HAP-1 (cell line): ENCODE results near the gene CYP46A1.

Experiments
- DNase-seq, 2 experiments: peaks; one replicate each; pipeline ENCODE4 v3.0.0-alpha.2; 2016 to 2020; ENCODE audit warnings: low spot score in 2 of 2
- H3K27me3 ChIP-seq: fragments of 250-450 bp; sonication (Bioruptor Pico); 2 replicates; pipeline ENCODE4 v1.5.1; 2020; ENCODE audit warnings: low read depth, mild to moderate bottlenecking, moderate library complexity
- H3K36me3 ChIP-seq: fragments of 250-450 bp; sonication (Bioruptor Pico); replicated peaks from 2 replicates; pipeline ENCODE4 v1.5.1; 2020; ENCODE audit warnings: mild to moderate bottlenecking
- H3K4me1 ChIP-seq: fragments of 250-450 bp; sonication (Bioruptor Pico); 2 replicates; pipeline ENCODE4 v1.5.1; 2020; ENCODE audit warnings: mild to moderate bottlenecking
- H3K4me3 ChIP-seq: fragments of 250-450 bp; sonication (Bioruptor Pico); 2 replicates; pipeline ENCODE4 v1.5.1; 2020; ENCODE audit warnings: mild to moderate bottlenecking, moderate library complexity
- H3K9me3 ChIP-seq: fragments of 250-450 bp; sonication (Bioruptor Pico); 2 replicates; pipeline ENCODE4 v1.5.1; 2020; ENCODE audit warnings: mild to moderate bottlenecking, moderate library complexity
- in situ Hi-C: fragments of 300-500 bp; cut with MboI; formaldehyde crosslinking; loops from 3 replicates; pipeline ENCODE4 v1.14.3; 2020; ENCODE audit warnings: low sequenced_read_pairs, inconsistent platforms, mixed read lengths

CYP46A1 gene

GRCh38 chr14:99733211-99733539, 49.1 kb downstream of the CYP46A1 start:
- Histone ChIP-seq H3K36me3 (no peaks in the 10 kb centered on the region), H3K4me3 (no peak overlapping the region), H3K27me3 (no peaks in the 10 kb centered on the region), H3K4me1 (peaks cover 2% of the 10 kb centered on the region; the same call in 1 of the 2 replicates), H3K9me3 (no peaks in the 10 kb centered on the region)
- in situ Hi-C loops: no loop called here
- DNase-seq: no peak

DNA sequence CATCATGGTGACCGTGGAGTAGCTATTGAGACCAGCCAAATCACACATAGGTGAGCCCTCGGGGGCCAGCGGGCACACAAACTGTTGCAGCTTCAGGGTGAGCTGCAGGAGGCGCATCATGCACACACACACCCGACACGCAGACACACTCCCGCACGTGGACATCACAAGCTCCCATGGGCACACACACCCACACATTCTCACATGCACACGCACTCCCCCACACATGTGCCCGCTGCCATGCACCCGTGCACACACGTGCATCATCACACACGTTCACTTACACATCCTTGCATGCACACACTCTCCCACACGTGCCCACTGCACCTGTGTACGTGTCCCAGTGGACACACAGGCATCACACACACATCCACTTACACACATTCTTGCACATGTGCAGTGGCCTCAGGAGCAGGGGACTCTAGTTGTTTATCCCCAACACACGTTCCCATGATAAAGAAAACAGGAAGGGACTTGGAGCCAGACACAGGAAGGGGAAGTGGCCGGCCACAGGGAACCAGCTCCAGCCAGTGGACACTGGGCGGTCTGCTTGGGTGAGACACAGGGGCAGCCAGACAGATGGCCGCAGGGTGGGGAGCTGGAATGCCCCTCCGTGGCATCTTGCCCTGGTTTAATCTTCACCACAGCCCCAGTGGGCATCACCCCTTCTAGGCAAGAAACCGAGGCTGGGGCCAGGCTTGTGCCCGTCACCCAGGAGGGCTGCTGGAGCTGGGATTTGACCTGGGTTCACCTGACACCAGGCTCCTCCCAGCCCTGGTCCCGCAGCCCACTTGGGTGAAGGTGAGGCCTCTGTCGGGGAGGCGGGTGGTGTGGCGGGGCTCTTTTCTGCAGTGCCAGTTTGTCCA, 49.7 kb downstream of the CYP46A1 start:
- no peaks in the 10 kb centered on the region for H3K27me3 ChIP-seq
- peaks cover 2% of the 10 kb centered on the region; the same call in 1 of the 2 replicates for H3K4me1 ChIP-seq
- no peak overlapping the region for H3K4me3 ChIP-seq
- no peak for DNase-seq
- in situ Hi-C loops: no loop called here
- H3K9me3 ChIP-seq: no peaks in the 10 kb centered on the region
- H3K36me3 ChIP-seq: no peaks in the 10 kb centered on the region

GRCh38 chr14:99734406-99735051, 50.4 kb downstream of the CYP46A1 start:
- Histone ChIP-seq H3K4me3 (no peak overlapping the region), H3K36me3 (no peaks in the 10 kb centered on the region), H3K4me1 (peaks cover 2% of the 10 kb centered on the region; the same call in 1 of the 2 replicates), H3K27me3 (no peaks in the 10 kb centered on the region), H3K9me3 (no peaks in the 10 kb centered on the region)
- no peak for DNase-seq
- in situ Hi-C loops: no loop called here

GRCh38 chr14:99735189-99736135, 51.4 kb downstream of the CYP46A1 start:
- H3K4me3 ChIP-seq: no peak overlapping the region
- no peak for DNase-seq
- H3K27me3 ChIP-seq: no peaks in the 10 kb centered on the region
- H3K36me3 ChIP-seq: no peaks in the 10 kb centered on the region
- H3K4me1 ChIP-seq: peaks cover 2% of the 10 kb centered on the region; the same call in 1 of the 2 replicates
- in situ Hi-C loops: no loop called here
- no peaks in the 10 kb centered on the region for H3K9me3 ChIP-seq

DNA sequence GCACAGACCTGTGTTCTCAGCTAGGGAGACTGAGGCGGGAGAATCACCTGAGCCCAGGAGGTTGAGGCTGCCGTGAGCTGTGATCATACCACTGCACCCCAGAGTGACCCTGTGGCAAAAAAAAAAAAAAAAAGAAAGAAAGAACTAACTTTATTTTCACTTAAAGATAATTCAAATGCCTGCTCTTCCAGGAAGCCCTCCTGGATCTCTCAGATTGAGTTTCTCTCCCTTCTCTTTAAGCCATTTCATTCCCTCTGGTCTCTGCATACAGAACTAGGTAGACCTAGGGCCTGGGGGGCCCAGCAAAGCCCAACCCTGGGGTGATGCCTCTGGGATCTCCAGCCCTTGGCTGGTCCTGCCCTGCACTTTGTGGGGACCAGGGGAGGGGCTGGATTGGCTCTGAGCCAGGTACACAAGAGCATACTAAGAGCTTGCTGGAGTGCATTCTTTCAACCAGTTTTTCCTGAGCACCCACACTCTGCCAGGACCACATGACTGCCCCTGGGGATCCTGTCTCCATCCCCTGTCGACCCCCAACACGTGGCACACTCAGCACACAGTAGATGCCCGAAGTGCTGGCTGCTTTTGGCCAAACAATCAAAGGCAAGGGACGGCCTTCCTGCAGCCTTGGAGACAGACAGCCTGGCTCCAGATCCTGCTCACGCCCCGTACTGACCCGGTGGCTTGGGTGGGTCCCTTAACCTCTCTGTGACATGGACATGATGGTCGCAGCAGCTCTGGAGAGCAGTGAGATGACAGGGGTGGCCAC, 52.7 kb downstream of the CYP46A1 start:
- H3K9me3 ChIP-seq: no peaks in the 10 kb centered on the region
- H3K36me3 ChIP-seq: no peaks in the 10 kb centered on the region
- no peak for DNase-seq
- in situ Hi-C loops: no loop called here
- H3K4me3 ChIP-seq: no peak overlapping the region
- no peaks in the 10 kb centered on the region for H3K4me1 ChIP-seq
- no peaks in the 10 kb centered on the region for H3K27me3 ChIP-seq

- in situ Hi-C loops: no loop called here
- Histone ChIP-seq H3K27me3 (no peaks in the 10 kb centered on the region), H3K36me3 (no peaks in the 10 kb centered on the region), H3K4me1 (no peaks in the 10 kb centered on the region), H3K9me3 (no peaks in the 10 kb centered on the region), H3K4me3 (no peak overlapping the region)
- no peak for DNase-seq
These were observed 53.4 kb downstream of the CYP46A1 start for GRCh38 chr14:99737451-99737951.

- no peaks in the 10 kb centered on the region for H3K27me3 ChIP-seq
- no peaks in the 10 kb centered on the region for H3K36me3 ChIP-seq
- H3K9me3 ChIP-seq: no peaks in the 10 kb centered on the region
- no peaks in the 10 kb centered on the region for H3K4me1 ChIP-seq
- H3K4me3 ChIP-seq: no peak overlapping the region
- no peak for DNase-seq
- in situ Hi-C loops: no loop called here
These were observed 54.0 kb downstream of the CYP46A1 start for GRCh38 chr14:99737956-99738667.

DNA sequence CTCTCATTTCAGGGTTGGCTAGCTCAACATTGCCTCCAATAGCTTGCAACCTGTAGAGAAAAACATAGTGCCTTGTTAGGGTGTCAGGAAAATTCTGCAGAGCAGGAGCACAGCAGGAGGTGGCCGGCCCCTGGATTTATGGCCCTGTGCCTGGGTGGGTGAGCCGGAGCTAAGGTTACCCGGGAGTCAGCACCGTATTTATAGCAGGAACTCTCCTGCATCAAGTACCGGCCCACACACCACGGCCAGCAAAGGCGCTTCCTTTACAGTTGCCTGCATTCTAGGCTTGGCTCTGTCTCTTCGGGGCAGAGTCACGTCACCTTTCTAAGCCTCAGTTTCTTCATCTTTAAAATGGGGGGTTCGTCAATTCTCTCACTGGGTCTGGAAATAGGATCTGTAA, 56.3 kb downstream of the CYP46A1 start:
- no peaks in the 10 kb centered on the region for H3K27me3 ChIP-seq
- peaks cover 12% of the 10 kb centered on the region for H3K4me1 ChIP-seq
- no peak for DNase-seq
- in situ Hi-C loops: loop anchor here (5.0 kb wide), 1 partner anchor 142 kb away; no protein-coding TSS in a partner anchor
- no peaks in the 10 kb centered on the region for H3K9me3 ChIP-seq
- no peaks in the 10 kb centered on the region for H3K36me3 ChIP-seq
- no peak overlapping the region for H3K4me3 ChIP-seq

DNA sequence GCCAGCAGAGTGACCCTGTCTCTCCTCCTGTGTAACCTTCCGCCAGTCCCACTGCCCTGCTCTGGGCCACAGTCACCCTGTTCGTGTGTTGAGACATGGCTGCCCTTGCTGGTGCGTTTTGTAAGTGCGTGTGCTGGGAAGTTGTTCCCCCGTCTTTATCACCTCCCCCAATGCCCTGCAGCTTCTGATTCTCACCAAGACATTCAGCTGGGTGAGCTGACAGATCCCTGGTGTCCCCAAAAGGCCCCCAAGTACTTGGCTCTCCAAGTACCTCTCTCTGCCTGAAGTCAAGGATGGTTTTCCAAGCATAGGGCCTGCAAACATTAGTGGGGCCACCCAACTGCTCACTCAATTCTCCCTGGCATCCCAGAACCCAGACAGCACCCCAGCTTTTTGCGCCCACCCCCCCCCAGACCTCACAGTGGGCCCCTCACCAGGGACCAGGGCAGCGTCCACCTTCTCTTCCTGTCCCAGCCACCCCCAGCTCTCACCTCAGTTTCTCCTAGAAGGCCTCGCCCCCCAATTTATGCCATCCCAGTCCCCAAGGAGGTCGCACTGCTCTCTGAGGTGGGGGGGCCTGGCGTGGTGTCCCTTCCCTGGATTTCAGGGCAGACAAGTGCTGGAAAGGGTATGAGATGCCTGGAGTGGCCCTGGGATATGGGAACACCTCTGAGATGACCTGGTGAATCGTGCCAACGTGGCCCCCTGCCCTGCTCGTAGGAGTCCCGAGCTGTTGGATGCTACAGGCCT, 57.3 kb downstream of the CYP46A1 start:
- in situ Hi-C loops: loop anchor here (5.0 kb wide), 1 partner anchor 141 kb away; no protein-coding TSS in a partner anchor
- Histone ChIP-seq H3K9me3 (no peaks in the 10 kb centered on the region), H3K4me1 (peaks cover 17% of the 10 kb centered on the region)

DNA sequence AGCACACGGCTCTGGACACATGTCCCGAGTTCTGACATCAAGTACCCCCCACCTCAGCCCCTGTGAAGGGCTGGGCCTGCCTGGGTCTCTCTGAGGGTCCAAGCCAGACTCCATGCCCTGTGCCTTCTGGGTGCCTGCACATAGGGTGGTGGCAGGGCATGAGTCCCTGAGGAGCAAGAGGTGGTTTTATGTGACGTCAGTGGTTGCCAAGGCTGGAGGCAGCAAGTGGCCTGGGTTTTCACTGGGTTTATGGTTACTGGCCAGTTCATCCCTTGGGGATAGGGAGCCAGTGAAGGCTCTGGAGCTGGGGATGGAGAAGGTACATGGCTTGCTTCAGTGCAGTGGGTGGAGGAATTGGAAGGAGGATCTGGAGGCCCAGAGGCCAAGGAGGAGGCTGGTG, 58.0 kb downstream of the CYP46A1 start:
- in situ Hi-C loops: loop anchor here (5.0 kb wide), 1 partner anchor 140 kb away; no protein-coding TSS in a partner anchor
- Histone ChIP-seq H3K36me3 (no peaks in the 10 kb centered on the region), H3K4me1 (peaks cover 17% of the 10 kb centered on the region), H3K9me3 (no peaks in the 10 kb centered on the region), H3K4me3 (no peak overlapping the region), H3K27me3 (no peaks in the 10 kb centered on the region)
- no peak for DNase-seq

More for the DNA sequence above, 57.3 kb downstream of the CYP46A1 start:
- H3K36me3 ChIP-seq: no peaks in the 10 kb centered on the region
- H3K27me3 ChIP-seq: no peaks in the 10 kb centered on the region
- no peak for DNase-seq
- H3K4me3 ChIP-seq: no peak overlapping the region

GRCh38 chr14:99742509-99743487, 58.7 kb downstream of the CYP46A1 start:
- no peaks in the 10 kb centered on the region for H3K27me3 ChIP-seq
- peaks cover 17% of the 10 kb centered on the region for H3K4me1 ChIP-seq
- H3K9me3 ChIP-seq: no peaks in the 10 kb centered on the region
- no peak overlapping the region for H3K4me3 ChIP-seq
- no peak for DNase-seq
- H3K36me3 ChIP-seq: no peaks in the 10 kb centered on the region
- in situ Hi-C loops: loop anchor here (5.0 kb wide), 1 partner anchor 140 kb away; no protein-coding TSS in a partner anchor
